SU-DHL-6 (cell line): ENCODE results near the gene RNASE13.

Source experiments
- H2AFZ ChIP-seq: fragments of 200-600 bp; sonication (generic); 2 replicates; pipeline ENCODE4 v1.6.1; 2014; ENCODE audit warnings: low read depth, mild to moderate bottlenecking, moderate library complexity, mixed read lengths, antibody characterized with exemption, low read length; ENCODE audit not compliant: severe bottlenecking
- H3F3A ChIP-seq: fragments of 200-600 bp; shearing (Covaris generic); 2 replicates; pipeline ENCODE4 v1.6.0; 2016; ENCODE audit warnings: antibody characterized with exemption, mild to moderate bottlenecking; ENCODE audit not compliant: insufficient read depth
- H3K27ac ChIP-seq: fragments of 200-600 bp; sonication (generic); 2 replicates; pipeline ENCODE4 v1.5.1; 2016; ENCODE audit warnings: low read depth, mild to moderate bottlenecking, low read length, moderate library complexity, mixed read lengths
- H3K27me3 ChIP-seq: fragments of 200-600 bp; sonication (generic), shearing (Covaris generic); 2 replicates; pipeline ENCODE4 v1.6.0; 2014; ENCODE audit warnings: mild to moderate bottlenecking, low read length
- H3K36me3 ChIP-seq: fragments of 200-600 bp; sonication (generic); 2 replicates; pipeline ENCODE4 v1.6.1; 2014; ENCODE audit warnings: mild to moderate bottlenecking, low read length, mixed read lengths
- H3K4me2 ChIP-seq: fragments of 300-600, 200-600 bp; shearing (Covaris generic), sonication (generic); 2 replicates; pipeline ENCODE4 v1.6.0; 2014; ENCODE audit warnings: low read length, low read depth, mild to moderate bottlenecking; ENCODE audit not compliant: poor library complexity, severe bottlenecking
- H3K4me3 ChIP-seq: fragments of 200-600 bp; sonication (generic); 2 replicates; pipeline ENCODE4 v1.5.1; 2014; ENCODE audit warnings: antibody characterized with exemption, low read length, mild to moderate bottlenecking, mixed read lengths; ENCODE audit not compliant: insufficient read depth, poor library complexity, severe bottlenecking
- H3K79me2 ChIP-seq: fragments of 200-600 bp; sonication (generic); 2 replicates; pipeline ENCODE4 v1.6.1; 2014; ENCODE audit warnings: mild to moderate bottlenecking, low read length, moderate library complexity; ENCODE audit not compliant: insufficient read depth
- H3K9ac ChIP-seq: fragments of 200-600 bp; sonication (generic); 2 replicates; pipeline ENCODE4 v1.7.0; 2014; ENCODE audit warnings: mild to moderate bottlenecking, low read length
- H3K9me2 ChIP-seq: fragments of 200-600 bp; sonication (generic); replicated peaks from 2 replicates; pipeline ENCODE4 v1.6.1; 2014; ENCODE audit warnings: low read length; ENCODE audit not compliant: insufficient read depth
- H3K9me3 ChIP-seq: fragments of 200-600 bp; sonication (generic); 2 replicates; pipeline ENCODE4 v1.6.1; 2014; ENCODE audit warnings: low read length, mixed read lengths; ENCODE audit not compliant: insufficient read depth
- H4K20me1 ChIP-seq: fragments of 200-600 bp; sonication (generic); 2 replicates; pipeline ENCODE4 v1.6.1; 2014; ENCODE audit warnings: low read depth, mild to moderate bottlenecking, antibody characterized with exemption, low read length, moderate library complexity, mixed read lengths
- CTCF ChIP-seq: fragments of 200-600 bp; sonication (generic); IDR thresholded peaks from one replicate; pipeline ENCODE4 v1.5.1; 2017; ENCODE audit warnings: antibody characterized with exemption, mild to moderate bottlenecking, low read length, moderate library complexity; ENCODE audit not compliant: insufficient read depth, poor library complexity, severe bottlenecking
- EZH2phosphoT487 ChIP-seq: fragments of 200-600 bp; sonication (generic), shearing (Covaris generic); conservative IDR thresholded peaks from 2 replicates; pipeline ENCODE4 v1.6.1; 2018; ENCODE audit warnings: mild to moderate bottlenecking, antibody characterized with exemption, low read length, moderate library complexity, mixed read lengths

Gene RNASE13, protein sequence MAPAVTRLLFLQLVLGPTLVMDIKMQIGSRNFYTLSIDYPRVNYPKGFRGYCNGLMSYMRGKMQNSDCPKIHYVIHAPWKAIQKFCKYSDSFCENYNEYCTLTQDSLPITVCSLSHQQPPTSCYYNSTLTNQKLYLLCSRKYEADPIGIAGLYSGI

DNA sequence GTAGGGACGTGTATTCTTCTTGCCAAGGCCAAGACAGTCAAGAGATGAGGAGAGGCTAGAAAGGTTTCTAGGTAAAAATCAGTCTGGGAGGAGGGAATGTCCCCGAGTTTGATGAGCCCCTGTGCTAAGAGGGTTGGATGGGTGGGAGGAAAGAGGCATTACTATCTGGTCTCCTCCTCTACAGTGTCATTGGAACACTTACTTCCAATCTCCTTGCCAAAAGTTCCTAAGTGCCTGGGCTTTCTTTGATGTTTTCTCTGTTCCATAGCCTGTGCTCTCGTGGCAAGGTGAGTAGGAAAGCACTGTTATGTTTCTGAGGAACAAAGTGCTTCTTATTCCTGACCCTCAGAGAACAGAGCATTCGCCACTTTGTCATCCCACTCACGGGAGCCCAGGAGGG, at the start of gene RNASE13:
RNASE13 (minus strand) TSS at position 101 of the 400 bp plus-strand sequence. CDS start 519 bp downstream, outside the sequence.
- H3K9ac ChIP-seq, result no peak within 1 kb of the TSS
- no peaks in the 10 kb centered on the region for H3K79me2 ChIP-seq
- no peaks in the 10 kb centered on the region for H3K27me3 ChIP-seq
- no peaks in the 10 kb centered on the region for H4K20me1 ChIP-seq
- no peak within 1 kb of the TSS for H3K27ac ChIP-seq
- no peak within 1 kb of the TSS for H3K4me3 ChIP-seq
- no peaks in the 10 kb centered on the region for H3K9me3 ChIP-seq
- H3K36me3 ChIP-seq, result no peaks in the 10 kb centered on the region
- TF ChIP-seq CTCF (no peak), EZH2phosphoT487 (no peak)
- no peak within 1 kb of the TSS for H3K4me2 ChIP-seq
- no peaks in the 10 kb centered on the region for H3K9me2 ChIP-seq
- H3F3A ChIP-seq, result no peaks in the 10 kb centered on the region
- H2AFZ ChIP-seq, result no peak within 1 kb of the TSS

DNA sequence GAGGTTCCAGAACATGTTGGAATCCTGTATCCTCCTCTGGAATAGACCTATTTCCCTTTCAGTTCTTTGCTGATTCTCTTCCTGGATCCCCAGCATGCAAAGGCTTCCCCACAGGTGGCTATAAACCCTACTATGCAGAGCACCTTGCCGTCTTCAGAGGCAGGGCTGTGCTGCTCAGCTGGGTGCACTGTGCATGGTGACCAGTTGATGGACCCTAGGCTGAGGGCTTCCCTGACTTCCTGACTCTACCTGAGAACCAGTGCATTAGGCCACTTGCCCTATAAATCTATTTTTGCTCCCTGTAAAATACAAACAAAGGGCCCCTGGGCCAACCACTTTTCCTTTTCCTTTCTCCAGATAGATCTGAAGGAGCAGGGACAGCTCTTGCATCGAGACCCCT, 49.8 kb upstream of the RNASE13 start:
- Histone ChIP-seq H3F3A (no peaks in the 10 kb centered on the region), H3K4me2 (no peak overlapping the region), H2AFZ (no peak overlapping the region), H3K36me3 (no peaks in the 10 kb centered on the region), H3K79me2 (no peaks in the 10 kb centered on the region), H3K9me3 (no peaks in the 10 kb centered on the region), H3K9ac (no peak overlapping the region), H3K9me2 (no peaks in the 10 kb centered on the region), H3K27ac (no peak overlapping the region), H3K4me3 (no peak overlapping the region), H4K20me1 (no peaks in the 10 kb centered on the region), H3K27me3 (no peaks in the 10 kb centered on the region)
- TF ChIP-seq EZH2phosphoT487 (no peak), CTCF (no peak)

GRCh38 chr14:21083565-21084325, 49.1 kb upstream of the RNASE13 start:
- no peaks in the 10 kb centered on the region for H3F3A ChIP-seq
- no peak overlapping the region for H3K9ac ChIP-seq
- TF ChIP-seq CTCF, result no peak
- no peak for TF ChIP-seq EZH2phosphoT487
- H3K27me3 ChIP-seq, result no peaks in the 10 kb centered on the region
- no peak overlapping the region for H3K4me2 ChIP-seq
- no peaks in the 10 kb centered on the region for H3K79me2 ChIP-seq
- no peaks in the 10 kb centered on the region for H3K9me3 ChIP-seq
- H3K4me3 ChIP-seq, result no peak overlapping the region
- no peaks in the 10 kb centered on the region for H3K9me2 ChIP-seq
- no peaks in the 10 kb centered on the region for H3K36me3 ChIP-seq
- no peak overlapping the region for H2AFZ ChIP-seq
- no peak overlapping the region for H3K27ac ChIP-seq
- H4K20me1 ChIP-seq, result no peaks in the 10 kb centered on the region
